Activated CD4-positive, alpha-beta T cell treated with anti-CD3 and anti-CD28 coated beads, Interleukin-2, amount 50 U/mL, for 1 hour (primary cell): ENCODE measurements around the gene C17orf114.

Experiments
- DNase-seq: peaks from one replicate; pipeline ENCODE4 v3.0.0-alpha.2; 2020

The C17orf114 gene

GRCh38 chr17:4785311-4786105 is 16.6 kb downstream of the C17orf114 start:
- DNase-seq, result no peak

- DNase-seq, result no peak
Observed at GRCh38 chr17:4782652-4783051, 19.5 kb downstream of the C17orf114 start.

- no peak for DNase-seq
Observed at GRCh38 chr17:4780325-4780955, 21.7 kb downstream of the C17orf114 start.

- DNase-seq, result no peak
Observed at GRCh38 chr17:4777969-4778760, 24.0 kb downstream of the C17orf114 start.

- no peak for DNase-seq
Observed at GRCh38 chr17:4772235-4772613, 29.9 kb downstream of the C17orf114 start.

- DNase-seq, result no peak
Observed at GRCh38 chr17:4771519-4772234, 30.5 kb downstream of the C17orf114 start, which contains the start of gene TM4SF5. Gene TM4SF5, plus strand, starts transcription at chr17:4771886. Its CDS starts 37 bp downstream, at chr17:4771923.

GRCh38 chr17:4769628-4770027 is 32.5 kb downstream of the C17orf114 start:
- DNase-seq, result no peak

GRCh38 chr17:4768298-4768697 is 33.8 kb downstream of the C17orf114 start:
- DNase-seq, result no peak

GRCh38 chr17:4766723-4767122 is 35.4 kb downstream of the C17orf114 start:
- DNase-seq, result no peak

GRCh38 chr17:4766201-4766600 is 35.9 kb downstream of the C17orf114 start:
- DNase-seq, result no peak

- no peak for DNase-seq
Observed at GRCh38 chr17:4764595-4764994, 37.5 kb downstream of the C17orf114 start.

- no peak for DNase-seq
Observed at GRCh38 chr17:4759776-4760236, 42.3 kb downstream of the C17orf114 start.

- no peak for DNase-seq
Observed at GRCh38 chr17:4753392-4753791, 48.7 kb downstream of the C17orf114 start.

- no peak for DNase-seq
Observed at GRCh38 chr17:4751932-4752331, 50.2 kb downstream of the C17orf114 start.
